ENCODE data around the gene WAC. TPM values are rescaled to one million over a fixed set of nuclear protein-coding genes. Genes with fewer than 3 reads are reported as not detected.
"Not testable (repeated sequence)": the region's sequence is repeated elsewhere in the genome, so short reads cannot be mapped to it uniquely, and the experiment has no call there.

WAC gene
- total RNA-seq, 2 donors from 2014 or later: 119 to 123 TPM

DNA sequence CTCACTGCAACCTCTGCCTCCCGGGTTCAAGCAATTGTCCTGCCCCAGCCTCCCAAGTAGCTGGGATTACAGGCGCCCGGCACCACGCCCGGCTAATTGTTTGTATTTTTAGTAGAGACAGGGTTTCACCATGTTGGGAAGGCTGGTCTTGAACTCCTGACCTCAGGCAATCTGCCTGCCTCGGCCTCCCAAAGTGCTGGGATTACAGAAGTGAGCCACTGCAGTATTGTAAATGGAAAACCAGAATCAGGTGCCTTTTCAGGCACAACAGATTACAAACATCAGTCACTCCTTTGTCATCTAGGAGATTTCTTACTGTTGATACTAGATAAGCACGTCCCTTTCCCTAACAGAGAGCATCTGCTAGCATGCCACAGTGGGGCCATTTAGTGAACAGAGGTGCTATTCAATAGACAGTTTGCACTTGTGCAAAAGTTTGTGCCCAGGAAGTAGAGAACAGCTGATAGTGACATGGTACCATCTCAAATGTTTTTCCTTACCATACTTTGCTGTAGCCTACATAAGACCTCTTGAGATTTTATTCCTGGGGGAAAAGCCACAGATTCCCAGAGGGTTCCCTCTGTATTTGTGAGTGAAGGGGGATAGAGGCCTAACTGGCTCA, 24.5 kb upstream of the WAC start:
- Mint-ChIP-seq H3K27me3 (no peaks in the 10 kb centered on the region), H3K4me1 (no peaks in the 10 kb centered on the region), H3K36me3 (ENCODE audit: low read depth) (no peaks in the 10 kb centered on the region), H3K4me3 (no peak overlapping the region), H3K27ac (no peak overlapping the region), H3K9me3 (no peaks in the 10 kb centered on the region)
- no peak for ATAC-seq (replicated peaks)

DNA sequence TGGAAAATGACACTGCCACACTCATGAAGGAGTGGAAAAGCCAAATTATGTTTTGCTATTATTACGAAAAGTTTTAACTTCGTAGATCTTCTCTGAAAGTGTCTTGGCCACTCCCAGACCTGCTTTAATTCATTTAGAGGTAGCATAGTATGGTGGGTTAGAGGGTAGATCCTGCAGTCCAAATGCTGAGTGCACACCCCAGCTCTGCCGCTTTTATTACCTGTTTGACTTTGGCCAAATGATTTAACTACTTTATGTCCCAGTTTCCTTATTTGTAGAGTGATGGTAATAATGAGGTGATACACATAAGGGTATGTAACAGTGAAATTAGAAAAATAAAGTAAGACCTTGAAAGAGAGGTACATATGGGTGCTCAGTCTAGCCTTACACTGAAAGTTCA, 23.6 kb upstream of the WAC start:
- Mint-ChIP-seq H3K9me3 (no peaks in the 10 kb centered on the region), H3K27me3 (no peaks in the 10 kb centered on the region), H3K4me1 (no peaks in the 10 kb centered on the region), H3K36me3 (ENCODE audit: low read depth) (no peaks in the 10 kb centered on the region), H3K4me3 (no peak overlapping the region), H3K27ac (no peak overlapping the region)
- ATAC-seq (replicated peaks): no peak

DNA sequence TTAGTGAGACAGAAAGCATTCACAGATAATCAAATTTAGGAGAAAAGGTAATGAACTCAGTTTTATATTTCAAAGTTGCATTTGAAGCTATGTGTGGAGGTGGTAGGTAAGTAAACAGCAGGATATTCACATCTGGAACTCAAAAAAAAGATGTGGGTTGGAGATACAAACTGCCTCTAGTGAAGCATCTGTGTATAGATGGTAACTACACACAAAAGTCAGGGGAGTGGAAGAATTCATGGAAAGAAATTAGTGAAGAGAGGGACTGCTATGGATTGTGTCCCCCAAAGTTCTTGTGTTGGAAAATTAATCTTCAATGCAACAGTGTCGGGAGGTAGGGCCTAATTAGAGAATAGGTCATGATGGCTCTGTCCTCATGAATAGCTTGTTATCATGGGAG, 18.3 kb upstream of the WAC start:
- no peaks in the 10 kb centered on the region for H3K9me3 Mint-ChIP-seq
- H3K27me3 Mint-ChIP-seq: no peaks in the 10 kb centered on the region
- H3K4me1 Mint-ChIP-seq: no peaks in the 10 kb centered on the region
- no peaks in the 10 kb centered on the region for H3K36me3 Mint-ChIP-seq (ENCODE audit: low read depth)
- no peak overlapping the region for H3K27ac Mint-ChIP-seq
- no peak overlapping the region for H3K4me3 Mint-ChIP-seq
- ATAC-seq (replicated peaks): no peak

DNA sequence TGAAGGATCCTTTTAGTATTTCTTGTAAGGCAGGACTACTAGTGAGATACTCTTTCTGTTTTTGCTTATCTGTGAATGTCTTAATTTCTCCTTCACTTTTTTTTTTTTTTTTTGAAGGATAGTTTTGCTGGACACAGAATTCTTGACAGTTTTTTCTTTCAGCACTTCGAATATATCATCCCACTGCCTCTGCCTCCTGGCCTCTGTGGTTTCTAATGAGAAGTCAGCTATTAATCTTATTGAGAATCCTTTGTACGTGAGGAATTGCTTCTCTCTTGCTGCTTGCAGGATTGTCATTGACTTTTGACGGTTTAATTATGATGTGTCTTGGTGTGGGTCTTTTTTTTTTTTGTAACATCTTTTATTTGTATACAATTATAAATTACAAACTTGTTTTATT, 12.6 kb upstream of the WAC start:
- no peak for ATAC-seq (replicated peaks)
- H3K27me3 Mint-ChIP-seq: no peaks in the 10 kb centered on the region
- H3K27ac Mint-ChIP-seq: no peak overlapping the region
- H3K4me1 Mint-ChIP-seq: no peaks in the 10 kb centered on the region
- H3K9me3 Mint-ChIP-seq: peaks cover 13% of the 10 kb centered on the region
- no peak overlapping the region for H3K4me3 Mint-ChIP-seq
- H3K36me3 Mint-ChIP-seq (ENCODE audit: low read depth): peaks cover 21% of the 10 kb centered on the region

DNA sequence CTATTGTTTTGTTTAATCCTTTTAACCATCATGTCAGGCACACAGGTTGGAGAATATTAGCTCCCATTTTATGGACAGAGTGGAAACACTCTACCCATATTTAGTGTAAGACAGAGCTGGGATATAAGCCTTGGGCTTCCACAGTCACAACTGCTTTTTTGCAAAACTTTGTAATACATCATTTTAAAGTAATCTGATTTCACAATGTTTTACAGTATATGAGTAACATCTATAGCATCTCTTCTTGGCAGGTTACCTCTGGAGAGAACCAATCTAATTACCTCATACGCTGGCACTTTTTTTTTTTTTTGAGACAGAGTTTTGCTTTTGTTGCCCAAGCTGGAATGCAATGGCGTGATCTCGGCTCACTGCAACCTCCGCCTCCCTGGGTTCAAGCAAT, 12.1 kb upstream of the WAC start:
- Mint-ChIP-seq H3K9me3 (peaks cover 13% of the 10 kb centered on the region), H3K36me3 (ENCODE audit: low read depth) (peaks cover 26% of the 10 kb centered on the region)
- not testable (repeated sequence) for H3K4me1 Mint-ChIP-seq; H3K27ac Mint-ChIP-seq; H3K4me3 Mint-ChIP-seq; ATAC-seq (replicated peaks); H3K27me3 Mint-ChIP-seq

DNA sequence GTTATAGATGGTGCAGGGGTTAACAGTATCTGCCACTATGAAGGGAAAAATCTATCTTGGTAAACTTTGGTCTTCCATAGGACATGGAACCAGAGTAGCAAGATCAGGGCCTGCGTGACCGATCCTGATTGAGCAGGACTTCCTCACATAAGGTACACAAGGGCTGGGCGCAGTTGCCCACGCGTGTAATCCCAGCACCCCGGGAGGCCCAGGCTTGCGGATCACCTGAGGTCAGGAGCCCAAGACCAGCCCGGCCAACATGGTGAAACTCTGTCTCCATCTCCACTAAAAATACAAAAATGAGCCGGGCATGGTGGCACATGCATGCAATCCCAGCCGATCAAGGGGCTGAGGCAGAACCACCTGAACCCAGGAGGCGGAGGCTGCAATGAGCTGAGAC, 11.0 kb upstream of the WAC start:
- not testable (repeated sequence) for H3K27me3 Mint-ChIP-seq, H3K4me1 Mint-ChIP-seq

DNA sequence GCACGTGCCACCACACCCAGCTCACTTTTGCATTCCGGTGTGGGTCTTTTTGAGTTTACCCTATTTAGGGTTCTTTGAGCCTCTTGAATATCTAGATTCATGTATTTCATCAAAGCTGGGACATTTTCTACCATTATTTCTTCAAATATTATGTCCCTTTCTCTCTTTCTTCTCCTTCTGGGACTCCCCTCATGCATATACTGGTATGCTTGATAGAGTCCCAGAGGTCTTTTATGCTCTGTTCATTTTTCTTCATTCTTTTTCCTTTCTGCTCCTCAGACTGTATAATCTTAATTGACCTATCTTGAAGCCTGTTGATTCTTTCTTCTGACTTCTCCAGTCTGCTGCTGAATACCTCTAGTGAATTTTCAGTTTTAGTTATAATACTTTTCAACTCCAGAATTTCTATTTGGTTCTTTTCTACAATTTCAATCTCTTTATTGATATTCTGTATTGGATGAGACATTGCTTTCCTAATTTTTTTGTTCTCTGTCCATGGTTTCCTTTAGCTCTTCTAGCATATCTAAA, 9.1 kb upstream of the WAC start:
- Mint-ChIP-seq H3K27me3 (no peaks in the 10 kb centered on the region), H3K9me3 (peaks cover 13% of the 10 kb centered on the region), H3K4me3 (no peak overlapping the region), H3K36me3 (ENCODE audit: low read depth) (peaks cover 37% of the 10 kb centered on the region), H3K4me1 (peaks cover 6% of the 10 kb centered on the region), H3K27ac (no peak overlapping the region)
- ATAC-seq (replicated peaks): no peak

More for the DNA sequence above, 11.0 kb upstream of the WAC start:
- H3K27ac Mint-ChIP-seq; H3K4me3 Mint-ChIP-seq; ATAC-seq (replicated peaks): not testable (repeated sequence)
- Mint-ChIP-seq H3K9me3 (peaks cover 13% of the 10 kb centered on the region), H3K36me3 (ENCODE audit: low read depth) (peaks cover 36% of the 10 kb centered on the region)

DNA sequence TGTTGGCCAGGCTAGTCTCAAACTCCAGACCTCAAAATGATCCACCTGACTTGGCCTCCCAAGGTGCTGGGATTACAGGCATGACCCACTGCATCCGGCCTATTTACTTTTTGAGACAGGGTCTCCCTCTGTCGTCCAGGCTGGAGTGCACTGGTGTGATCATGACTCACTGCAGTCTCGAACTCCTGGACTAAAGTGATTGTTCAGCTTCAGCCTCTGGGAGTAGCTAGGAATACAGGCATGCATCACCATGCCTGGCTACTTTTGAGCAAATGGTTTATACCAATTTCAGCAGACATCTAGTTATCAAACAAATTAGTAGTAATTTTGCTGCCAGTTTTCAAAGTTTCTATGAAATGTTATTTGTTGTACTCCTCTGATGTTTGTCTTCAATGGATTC, 2.2 kb upstream of the WAC start:
- Mint-ChIP-seq H3K9me3 (no peaks in the 10 kb centered on the region), H3K27ac (peak overlapping the region; percentile 100), H3K4me3 (peak overlapping the region; percentile 94), H3K4me1 (peaks cover 34% of the 10 kb centered on the region), H3K27me3 (no peaks in the 10 kb centered on the region), H3K36me3 (ENCODE audit: low read depth) (peaks cover 60% of the 10 kb centered on the region)
- ATAC-seq (replicated peaks): no peak

DNA sequence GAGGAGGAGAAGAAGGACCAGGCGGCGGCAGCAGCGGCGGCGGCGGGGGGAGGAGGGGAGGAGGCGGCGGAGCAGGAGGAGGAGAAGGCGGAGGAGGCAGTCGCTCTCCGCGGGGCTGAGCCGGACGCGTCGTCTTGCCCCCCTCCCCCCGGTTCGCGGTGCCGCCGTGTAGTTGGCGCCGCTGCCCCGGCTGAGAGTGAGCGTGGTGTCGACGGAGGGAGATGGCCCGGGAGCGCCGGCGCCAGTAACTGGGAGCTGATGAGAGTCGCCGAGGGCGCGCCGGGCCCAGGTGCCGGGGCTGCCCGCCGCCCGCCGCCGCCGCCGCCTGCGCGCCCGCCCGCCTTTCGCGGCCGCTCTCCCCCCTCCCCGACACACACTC, 257 bp downstream of the WAC start:
- Mint-ChIP-seq H3K36me3 (ENCODE audit: low read depth) (peaks cover 72% of the 10 kb centered on the region), H3K4me3 (peak overlapping the region; percentile 94), H3K4me1 (peaks cover 42% of the 10 kb centered on the region), H3K27ac (peak overlapping the region; percentile 100), H3K9me3 (no peaks in the 10 kb centered on the region), H3K27me3 (no peaks in the 10 kb centered on the region)
- peak; percentile 2 for ATAC-seq (replicated peaks)

DNA sequence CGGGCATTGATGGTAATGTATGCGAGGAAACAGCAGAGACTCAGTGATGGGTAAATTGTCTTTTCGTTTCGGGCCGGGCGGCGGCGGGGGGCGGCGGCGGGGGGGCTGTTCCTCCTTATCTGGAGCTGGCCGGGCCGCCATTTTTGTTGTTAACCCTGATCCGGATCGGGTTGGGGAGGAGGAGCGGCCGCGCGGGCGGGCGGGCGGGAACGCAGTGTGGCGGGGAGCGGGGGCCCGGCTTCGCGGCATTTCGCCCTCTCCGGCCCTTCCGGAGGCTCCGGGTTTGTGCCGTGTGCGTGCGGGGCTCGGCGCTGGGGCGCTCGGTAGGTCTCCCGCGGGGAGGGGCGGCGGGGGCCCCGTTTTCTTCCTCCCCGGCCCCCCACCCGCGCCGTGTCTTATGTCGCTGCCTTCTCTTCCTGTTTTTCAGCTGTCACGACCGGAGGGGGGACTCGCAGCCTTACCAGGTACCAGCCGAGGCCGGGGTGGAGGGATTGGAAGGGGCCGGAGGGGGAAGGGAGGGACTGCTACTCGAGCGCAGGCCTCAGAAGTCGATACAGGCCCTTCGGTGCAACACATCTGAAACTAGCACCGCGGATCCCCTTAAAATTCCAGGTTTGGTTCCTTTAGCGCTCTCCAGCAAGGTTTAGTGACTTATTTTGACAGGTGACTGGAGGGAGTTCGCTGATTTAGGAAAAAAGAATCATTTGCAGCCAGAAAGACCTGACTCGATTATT, 820 bp downstream of the WAC start:
- H3K27me3 Mint-ChIP-seq: no peaks in the 10 kb centered on the region
- peaks cover 40% of the 10 kb centered on the region for H3K4me1 Mint-ChIP-seq
- peak; percentile 29 for ATAC-seq (replicated peaks)
- H3K4me3 Mint-ChIP-seq: peak overlapping the region; percentile 94
- H3K27ac Mint-ChIP-seq: peak overlapping the region; percentile 96
- H3K9me3 Mint-ChIP-seq: no peaks in the 10 kb centered on the region
- peaks cover 77% of the 10 kb centered on the region for H3K36me3 Mint-ChIP-seq (ENCODE audit: low read depth)

DNA sequence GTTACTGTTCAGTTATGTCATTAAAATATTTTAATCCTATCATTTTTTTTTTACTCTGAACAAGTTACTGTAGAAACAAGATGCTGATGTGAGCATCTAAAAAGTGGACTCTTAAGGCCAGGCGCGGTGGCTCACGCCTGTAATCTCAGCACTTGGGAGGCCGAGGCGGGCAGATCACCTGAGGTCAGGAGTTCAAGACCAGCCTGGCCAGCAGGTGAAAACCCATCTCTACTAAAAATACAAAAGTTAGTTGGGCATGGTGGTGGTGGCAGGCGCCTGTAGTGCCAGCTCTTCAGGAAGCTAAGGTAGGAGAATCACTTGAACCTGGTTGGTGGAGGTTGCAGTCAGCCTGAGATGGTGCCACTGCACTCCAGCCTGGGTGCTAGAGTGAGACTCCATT, 2.9 kb downstream of the WAC start:
- Mint-ChIP-seq H3K4me1 (peaks cover 32% of the 10 kb centered on the region), H3K4me3 (peak overlapping the region; percentile 92), H3K36me3 (ENCODE audit: low read depth) (peaks cover 88% of the 10 kb centered on the region), H3K27me3 (no peaks in the 10 kb centered on the region), H3K9me3 (no peaks in the 10 kb centered on the region), H3K27ac (peak overlapping the region; percentile 12)
- no peak for ATAC-seq (replicated peaks)

DNA sequence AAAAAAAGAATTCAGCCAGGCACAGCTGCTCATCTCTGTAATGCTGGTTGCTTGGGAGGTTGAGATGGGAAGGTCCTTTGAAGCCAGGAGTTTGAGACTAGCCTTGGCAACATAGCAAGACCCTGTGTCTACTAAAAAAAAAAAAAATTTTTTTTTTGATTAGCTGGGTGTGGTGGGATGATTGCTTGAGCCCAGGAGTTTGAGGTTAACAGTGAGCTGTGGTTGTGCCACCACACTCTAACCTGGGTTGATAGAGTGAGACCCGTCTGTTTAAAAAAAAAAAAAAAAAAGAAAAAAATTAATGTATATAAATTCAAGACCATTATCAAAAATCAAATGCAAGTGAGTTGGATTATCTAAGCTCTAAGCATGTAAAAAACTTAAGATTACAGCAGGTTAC, 5.7 kb downstream of the WAC start:
- no peak overlapping the region for H3K4me3 Mint-ChIP-seq
- H3K9me3 Mint-ChIP-seq: no peaks in the 10 kb centered on the region
- H3K27ac Mint-ChIP-seq: no peak overlapping the region
- H3K36me3 Mint-ChIP-seq (ENCODE audit: low read depth): peaks cover 98% of the 10 kb centered on the region
- no peak for ATAC-seq (replicated peaks)
- no peaks in the 10 kb centered on the region for H3K27me3 Mint-ChIP-seq
- peaks cover 35% of the 10 kb centered on the region for H3K4me1 Mint-ChIP-seq

DNA sequence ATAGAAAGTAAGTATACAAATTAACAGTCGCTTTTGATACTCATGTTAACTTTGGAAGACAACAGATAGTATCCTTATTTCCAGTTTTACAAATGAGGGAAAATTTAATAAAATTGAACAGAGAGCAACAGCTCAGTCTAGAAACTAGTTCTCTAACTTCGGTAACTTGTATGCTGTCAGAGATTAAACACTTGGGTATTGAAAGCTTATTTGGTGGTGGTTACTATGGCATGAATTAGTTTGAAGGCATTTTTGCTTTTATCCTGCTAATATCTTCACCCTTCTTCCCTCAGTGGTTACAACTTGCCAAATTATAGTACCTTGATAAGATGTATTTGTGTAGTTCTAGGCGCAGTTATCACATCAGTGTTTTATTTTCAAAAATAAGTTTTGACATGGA, 7.2 kb downstream of the WAC start:
- H3K27ac Mint-ChIP-seq: no peak overlapping the region
- ATAC-seq (replicated peaks): no peak

DNA sequence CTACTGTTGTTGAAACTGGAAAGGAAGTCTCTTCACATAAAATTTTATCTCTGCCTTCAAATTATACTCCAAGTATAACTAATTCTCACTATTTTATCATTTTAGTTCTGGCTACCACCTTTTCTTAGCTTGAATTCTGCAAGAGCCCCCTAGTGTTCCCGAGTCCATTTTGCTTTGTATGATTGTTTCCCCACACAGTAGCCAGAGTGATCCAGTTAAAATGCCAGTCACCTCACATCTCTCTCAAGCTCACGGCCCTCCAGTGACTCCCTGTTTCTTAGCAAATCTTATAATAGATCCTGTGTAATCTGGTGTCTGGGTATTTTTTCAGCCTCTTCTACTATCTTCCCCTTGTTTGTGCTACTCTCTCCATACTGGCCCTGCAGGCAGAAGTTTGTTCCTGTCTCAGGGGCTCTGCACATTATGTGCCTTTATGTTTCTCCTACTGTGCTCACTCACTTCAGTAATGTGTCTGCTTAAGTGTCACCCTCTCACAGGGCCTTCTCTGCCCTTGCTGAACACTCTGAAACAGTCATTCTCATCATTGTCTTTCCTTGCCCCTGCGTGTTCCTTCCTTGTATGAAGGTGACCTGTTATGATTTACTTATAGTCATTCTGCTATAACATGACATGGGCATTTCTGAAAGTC, 8.9 kb downstream of the WAC start:
- no peak for ATAC-seq (replicated peaks)
- Mint-ChIP-seq H3K27me3 (no peaks in the 10 kb centered on the region), H3K4me1 (peaks cover 35% of the 10 kb centered on the region), H3K4me3 (no peak overlapping the region), H3K27ac (peak overlapping the region; percentile 7), H3K36me3 (ENCODE audit: low read depth) (peaks cover 99% of the 10 kb centered on the region), H3K9me3 (no peaks in the 10 kb centered on the region)

More for the DNA sequence above, 7.2 kb downstream of the WAC start:
- no peaks in the 10 kb centered on the region for H3K27me3 Mint-ChIP-seq
- no peaks in the 10 kb centered on the region for H3K9me3 Mint-ChIP-seq
- H3K36me3 Mint-ChIP-seq (ENCODE audit: low read depth): peaks cover 99% of the 10 kb centered on the region
- peaks cover 36% of the 10 kb centered on the region for H3K4me1 Mint-ChIP-seq
- no peak overlapping the region for H3K4me3 Mint-ChIP-seq

DNA sequence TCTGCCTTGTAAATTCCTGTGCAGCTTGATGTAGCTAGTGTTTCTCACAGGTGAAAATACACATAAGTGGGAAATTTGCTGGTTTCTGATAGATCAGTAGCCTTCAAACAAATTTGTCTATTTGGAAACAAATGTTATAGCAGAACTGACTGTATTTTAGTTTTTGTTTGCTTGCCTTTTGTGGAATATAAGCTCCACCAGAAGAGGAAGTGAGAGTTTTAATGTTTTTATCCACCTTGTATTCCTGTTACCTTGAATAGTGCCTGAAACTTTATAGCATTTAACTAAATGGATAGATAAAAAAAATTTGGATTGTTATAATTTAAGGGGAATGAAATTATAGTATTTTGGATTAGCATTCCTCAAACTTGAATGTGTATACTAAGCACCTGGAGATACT, 9.8 kb downstream of the WAC start:
- Mint-ChIP-seq H3K36me3 (ENCODE audit: low read depth) (peaks cover 99% of the 10 kb centered on the region), H3K4me3 (no peak overlapping the region), H3K27me3 (no peaks in the 10 kb centered on the region), H3K4me1 (peaks cover 29% of the 10 kb centered on the region), H3K9me3 (no peaks in the 10 kb centered on the region), H3K27ac (no peak overlapping the region)
- no peak for ATAC-seq (replicated peaks)
